GM08714 (cell line): ENCODE measurements around the gene PRR7.

Experiments
- H3K4me3 ChIP-seq: fragments of 200-500 bp; sonication (Bioruptor generic); 2 replicates; pipeline ENCODE4 v1.5.1; 2014; ENCODE audit warnings: mild to moderate bottlenecking, low read length, inconsistent platforms
- ZNF274 ChIP-seq: IDR thresholded peaks from 2 replicates; pipeline ENCODE4 v1.6.1; 2012; ENCODE audit warnings: mild to moderate bottlenecking, low read depth, low read length

Gene PRR7

GRCh38 chr5:177470759-177471536 lies 24.3 kb downstream of the PRR7 start:
- no peak for TF ChIP-seq ZNF274
- no peak overlapping the region for H3K4me3 ChIP-seq

DNA sequence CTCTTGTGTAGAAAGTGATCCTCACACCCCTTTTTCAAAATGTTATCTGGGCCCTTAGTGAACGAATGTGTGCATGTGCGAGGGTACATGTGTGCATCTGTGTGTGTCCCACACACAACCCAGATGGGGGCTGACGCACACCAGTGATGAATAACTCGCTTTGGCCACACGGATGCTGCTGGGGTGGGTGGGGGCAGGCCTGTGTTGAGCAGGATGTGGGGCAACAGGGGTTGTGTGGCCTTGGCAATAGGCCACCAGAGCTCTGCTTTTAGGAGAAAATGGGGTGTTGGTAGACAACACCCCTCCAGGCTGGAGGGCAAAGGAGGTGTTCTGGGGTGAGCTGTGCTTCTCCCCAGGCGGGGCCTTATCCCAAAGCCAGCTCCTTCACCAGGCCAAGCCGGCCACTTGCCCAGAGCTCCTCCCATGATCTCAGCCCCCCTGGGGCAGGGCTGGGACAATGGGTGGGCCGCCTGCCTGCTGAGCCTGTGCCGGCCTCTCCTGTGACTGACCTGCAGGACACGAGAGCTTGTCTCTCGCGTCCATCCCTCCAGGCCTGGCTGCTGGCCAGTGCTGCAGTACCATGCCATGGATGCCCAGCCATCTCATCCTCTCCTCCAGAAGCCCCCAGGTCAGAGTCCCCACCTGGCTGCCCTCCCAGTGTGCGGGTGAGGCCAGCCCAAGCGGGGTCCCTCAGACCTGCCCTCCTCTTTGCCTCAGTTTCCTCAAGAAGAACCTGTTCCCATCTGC lies 25.2 kb downstream of the PRR7 start:
- TF ChIP-seq ZNF274 = no peak
- H3K4me3 ChIP-seq = peak overlapping the region; percentile 66; the same call in 1 of the 2 replicates

DNA sequence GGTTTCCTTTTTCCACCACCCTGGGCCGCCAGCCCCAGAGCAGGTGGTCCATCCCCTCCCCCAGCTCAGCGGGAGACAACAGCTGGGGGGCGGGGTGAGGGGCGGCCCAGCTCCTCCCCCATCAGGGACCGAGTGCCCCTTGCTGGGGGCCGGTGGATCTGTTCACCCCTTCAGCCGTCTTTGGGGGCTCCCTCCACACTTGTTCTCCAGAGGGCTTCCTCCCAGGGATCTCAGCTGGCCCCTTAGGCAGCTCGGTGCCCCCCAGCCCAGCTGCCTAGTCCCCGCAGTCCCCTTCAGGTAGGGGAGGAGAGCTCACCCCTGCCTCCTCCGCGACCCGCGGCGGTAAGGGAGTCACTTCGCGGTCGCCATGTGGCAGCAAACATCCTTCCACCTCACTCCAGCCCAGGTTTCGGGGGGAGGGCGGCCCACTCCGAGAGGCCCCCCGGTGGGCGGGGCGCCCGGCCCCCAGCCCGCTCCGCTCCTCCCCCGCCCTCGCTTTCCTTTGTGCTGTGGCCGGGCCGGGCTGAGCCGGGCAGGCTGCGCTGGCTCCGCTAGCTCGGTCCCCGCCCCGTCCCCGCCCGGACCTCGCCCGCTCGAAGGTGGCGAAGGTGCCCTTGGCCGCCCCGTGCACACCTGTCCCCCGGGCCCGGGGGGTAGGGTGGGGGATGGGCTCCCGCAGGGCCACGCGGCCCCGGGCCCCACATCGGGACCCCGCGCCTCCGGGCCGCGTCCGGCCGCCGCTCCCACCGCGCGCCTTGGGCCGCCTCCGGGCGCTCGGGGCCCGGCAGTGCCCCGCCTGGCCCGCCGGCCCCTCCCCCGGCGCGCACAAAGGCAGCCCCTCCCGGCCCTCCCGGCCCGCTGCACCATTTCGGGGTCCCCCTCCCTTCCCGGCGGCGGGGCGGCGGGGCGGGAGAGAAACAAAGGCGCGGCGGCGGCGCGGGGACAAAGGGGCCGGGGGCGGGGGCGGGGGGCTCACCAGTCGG lies 26.1 kb downstream of the PRR7 start:
- peak overlapping the region; percentile 66 for H3K4me3 ChIP-seq
- no peak for TF ChIP-seq ZNF274

DNA sequence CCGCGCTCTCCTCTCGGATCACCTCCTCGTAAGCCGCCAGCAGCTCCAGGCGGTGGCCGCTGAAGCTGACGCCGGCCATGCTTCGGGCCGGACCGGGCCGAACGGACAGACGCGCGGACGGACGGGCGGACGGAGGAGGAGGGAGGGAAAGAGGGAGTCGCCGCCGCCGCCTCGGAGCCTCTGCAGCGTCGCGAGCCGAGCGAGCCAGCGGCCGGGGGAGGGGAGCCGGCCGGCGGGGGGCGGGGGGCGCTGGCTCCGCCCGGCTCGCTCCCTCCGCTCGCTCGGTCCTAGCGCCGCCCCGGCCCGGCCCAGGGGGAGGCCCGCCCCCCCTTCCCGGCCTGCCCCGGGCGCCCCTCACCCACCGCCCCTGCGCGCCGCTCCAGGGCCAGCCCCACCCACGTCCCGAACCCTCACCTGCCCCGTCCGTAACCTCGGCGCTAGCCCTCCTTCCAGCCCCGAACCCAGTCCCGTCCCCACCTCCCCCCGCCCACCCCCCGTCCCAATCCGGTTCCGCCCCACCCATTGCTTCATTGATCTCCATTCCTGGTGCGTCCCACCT lies 26.9 kb downstream of the PRR7 start, which contains the start of gene DBN1:
DBN1 (minus strand) TSS at position 192 of the 559 bp plus-strand sequence; CDS start at position 79, 113 bp downstream.
- no peak for TF ChIP-seq ZNF274
- H3K4me3 ChIP-seq = peak within 1 kb of the TSS; percentile 66

DNA sequence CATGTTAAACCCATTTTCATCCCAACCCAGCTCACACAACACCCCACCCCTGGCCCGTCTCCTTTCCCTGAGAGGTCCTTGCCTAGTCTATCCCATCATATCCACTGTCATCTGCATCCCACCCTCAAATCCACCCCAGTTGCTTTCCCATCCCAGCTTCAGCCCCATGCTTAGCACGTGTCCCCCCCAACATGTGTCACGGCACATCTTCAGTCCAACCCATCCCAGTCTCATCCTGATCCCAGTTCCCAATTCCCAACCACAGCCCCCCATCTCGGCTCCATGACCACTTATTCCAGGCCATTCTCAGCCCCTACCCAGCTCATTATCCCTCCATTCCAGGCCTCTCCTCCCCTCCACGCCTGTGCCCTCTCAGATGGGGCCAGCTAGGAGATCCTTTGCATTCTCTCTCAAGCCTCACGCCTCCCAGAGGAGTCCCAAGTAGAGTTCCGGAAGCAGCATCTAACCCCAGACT lies 27.4 kb downstream of the PRR7 start:
- no peak overlapping the region for H3K4me3 ChIP-seq

DNA sequence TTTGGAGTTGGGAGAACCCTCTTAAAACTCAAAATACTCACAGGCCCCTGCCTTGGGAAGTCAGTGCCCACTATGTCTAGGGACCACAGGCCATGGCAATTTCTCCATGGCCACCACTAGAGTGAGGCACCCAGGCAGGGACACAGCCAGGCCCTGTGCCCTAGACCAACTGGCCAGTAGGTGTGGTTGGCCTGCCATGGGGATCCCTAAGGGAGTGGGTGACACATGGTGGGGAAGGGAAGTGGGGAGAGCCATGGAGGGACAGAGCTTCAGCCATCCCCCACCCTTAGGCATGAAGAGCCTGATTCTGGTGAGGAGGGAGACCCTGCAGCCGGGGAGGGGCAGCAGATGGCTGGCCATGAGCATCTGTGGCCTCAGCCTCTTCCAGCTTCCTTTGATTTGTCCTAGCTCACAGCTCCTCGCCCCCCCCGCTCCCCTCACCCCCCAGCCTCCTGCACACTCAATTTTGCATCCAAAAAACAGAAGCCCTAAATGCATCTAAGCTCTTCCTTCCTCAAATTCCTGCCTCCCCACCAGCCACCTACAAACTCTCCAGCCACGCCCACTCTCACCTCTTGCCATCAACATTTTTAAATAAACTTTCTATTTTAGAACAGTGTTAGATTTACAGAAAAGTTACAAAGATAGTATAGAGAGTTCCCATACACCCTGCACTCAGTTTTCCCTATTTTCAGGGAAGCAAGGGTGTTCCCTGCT lies 28.4 kb downstream of the PRR7 start:
- TF ChIP-seq ZNF274 = no peak
- no peak overlapping the region for H3K4me3 ChIP-seq

More for the DNA sequence above, 27.4 kb downstream of the PRR7 start:
- TF ChIP-seq ZNF274 = no peak

DNA sequence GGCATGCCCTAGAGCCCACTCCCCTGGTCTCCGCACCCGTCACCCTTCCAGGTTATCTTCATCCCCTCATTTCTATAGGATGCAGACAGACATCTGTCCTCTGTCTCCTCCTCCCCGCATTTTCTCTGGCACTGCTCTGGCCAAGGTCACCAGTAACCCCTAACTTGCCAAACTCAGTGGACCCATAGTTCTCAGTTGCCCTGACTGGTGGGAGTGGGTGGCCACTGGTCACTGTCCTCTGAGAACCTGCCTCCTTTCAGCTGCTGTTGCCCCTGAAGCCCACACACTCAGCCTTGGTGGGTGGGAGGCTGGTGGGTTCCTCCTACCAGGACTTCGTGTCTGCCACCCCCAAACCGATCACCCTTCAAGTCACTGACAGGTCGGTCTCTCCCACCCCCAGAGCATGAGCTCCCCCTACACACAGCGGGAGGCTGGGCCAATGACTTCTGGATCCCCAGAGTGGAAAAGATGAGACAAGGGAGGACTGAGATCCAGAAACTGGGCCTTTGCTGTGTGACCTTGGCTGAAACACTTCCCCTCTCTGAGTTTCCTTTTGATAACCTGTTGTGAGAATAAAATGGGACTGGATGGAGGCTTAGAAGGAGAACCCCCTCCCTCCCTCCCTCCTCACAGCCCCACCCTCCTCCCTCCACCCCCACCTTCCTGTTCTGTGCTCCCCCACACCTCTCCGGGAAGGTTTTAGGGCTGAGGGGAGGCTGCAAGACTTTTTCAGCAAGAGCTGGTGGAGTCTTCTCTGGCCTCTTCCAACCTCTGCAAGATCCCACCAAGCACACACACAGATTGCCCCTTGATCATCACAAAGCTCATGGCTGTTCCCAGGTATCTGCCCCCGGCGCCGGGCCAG lies 29.2 kb downstream of the PRR7 start:
- TF ChIP-seq ZNF274 = no peak
- no peak overlapping the region for H3K4me3 ChIP-seq

DNA sequence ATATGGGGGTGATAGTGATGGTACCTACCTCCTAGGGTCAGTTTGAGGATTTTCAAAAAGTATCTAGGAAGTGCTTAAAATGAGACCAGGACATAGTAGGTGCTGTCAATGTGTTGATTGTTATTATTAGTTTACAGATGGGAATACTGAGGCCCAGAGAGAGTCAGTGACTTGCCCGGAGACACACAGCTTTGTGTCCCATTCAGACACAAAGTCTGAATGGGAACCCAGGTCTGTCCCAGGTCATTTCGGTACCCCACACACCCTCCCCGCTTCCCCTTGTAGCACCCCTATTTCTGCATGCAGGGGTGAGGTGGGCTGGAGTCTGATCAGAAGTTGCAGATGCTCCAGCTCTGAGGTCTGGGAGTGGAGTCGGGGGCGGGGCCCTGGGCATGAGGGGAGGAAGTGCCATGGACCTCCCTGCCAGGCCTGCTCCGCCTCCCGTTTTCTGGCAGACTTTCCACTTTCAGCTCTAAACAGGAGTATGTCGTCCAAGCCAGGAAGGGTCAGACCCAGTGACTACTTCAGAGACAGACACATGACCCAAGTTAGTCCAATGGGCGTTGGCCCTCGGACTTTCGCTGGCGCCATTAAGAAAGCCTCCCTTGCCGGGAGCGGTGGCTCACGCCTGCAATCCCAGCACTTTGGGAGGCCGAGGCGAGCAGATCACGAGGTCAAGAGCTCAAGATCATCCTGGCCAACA lies 30.1 kb downstream of the PRR7 start:
- TF ChIP-seq ZNF274 = no peak
- no peak overlapping the region for H3K4me3 ChIP-seq

DNA sequence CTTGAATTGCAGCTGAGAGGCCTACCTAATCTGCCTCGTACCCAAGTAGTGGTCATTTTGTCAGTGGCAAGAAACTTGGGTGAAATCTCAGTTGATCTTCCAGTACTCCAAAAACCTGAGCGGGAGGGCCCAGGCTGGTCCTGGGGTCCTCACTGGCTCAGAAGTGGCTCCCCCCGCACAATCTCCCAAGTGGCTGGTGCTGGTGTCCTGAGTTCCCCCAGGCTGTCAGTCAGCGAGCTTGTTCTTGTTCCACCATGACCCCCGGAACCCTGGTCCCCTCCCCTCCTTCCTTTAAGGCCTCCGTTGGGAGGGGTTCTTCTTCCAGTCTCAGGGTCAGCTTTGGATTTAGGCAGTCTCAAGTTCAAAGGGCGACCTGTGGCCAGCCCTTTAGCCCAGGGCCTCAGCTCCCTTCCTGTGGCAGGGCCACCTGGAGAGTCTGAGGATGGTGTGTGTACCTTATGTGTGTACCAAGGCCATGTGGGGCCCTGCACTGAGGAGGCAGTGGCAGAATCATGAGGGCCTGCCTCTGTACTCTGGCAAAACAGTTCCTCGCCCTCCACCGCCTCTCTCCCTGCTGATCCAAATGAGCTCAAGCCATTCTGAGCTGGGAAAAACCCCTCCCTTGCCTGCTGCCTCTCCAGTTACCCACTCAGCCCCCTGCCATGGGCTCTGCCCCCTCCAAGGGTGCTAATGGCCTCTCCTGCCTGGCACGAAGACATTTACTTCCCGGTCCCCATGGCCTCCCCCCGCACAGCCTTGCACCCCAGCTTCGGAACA lies 31.3 kb downstream of the PRR7 start:
- TF ChIP-seq ZNF274 = no peak
- H3K4me3 ChIP-seq = no peak overlapping the region

DNA sequence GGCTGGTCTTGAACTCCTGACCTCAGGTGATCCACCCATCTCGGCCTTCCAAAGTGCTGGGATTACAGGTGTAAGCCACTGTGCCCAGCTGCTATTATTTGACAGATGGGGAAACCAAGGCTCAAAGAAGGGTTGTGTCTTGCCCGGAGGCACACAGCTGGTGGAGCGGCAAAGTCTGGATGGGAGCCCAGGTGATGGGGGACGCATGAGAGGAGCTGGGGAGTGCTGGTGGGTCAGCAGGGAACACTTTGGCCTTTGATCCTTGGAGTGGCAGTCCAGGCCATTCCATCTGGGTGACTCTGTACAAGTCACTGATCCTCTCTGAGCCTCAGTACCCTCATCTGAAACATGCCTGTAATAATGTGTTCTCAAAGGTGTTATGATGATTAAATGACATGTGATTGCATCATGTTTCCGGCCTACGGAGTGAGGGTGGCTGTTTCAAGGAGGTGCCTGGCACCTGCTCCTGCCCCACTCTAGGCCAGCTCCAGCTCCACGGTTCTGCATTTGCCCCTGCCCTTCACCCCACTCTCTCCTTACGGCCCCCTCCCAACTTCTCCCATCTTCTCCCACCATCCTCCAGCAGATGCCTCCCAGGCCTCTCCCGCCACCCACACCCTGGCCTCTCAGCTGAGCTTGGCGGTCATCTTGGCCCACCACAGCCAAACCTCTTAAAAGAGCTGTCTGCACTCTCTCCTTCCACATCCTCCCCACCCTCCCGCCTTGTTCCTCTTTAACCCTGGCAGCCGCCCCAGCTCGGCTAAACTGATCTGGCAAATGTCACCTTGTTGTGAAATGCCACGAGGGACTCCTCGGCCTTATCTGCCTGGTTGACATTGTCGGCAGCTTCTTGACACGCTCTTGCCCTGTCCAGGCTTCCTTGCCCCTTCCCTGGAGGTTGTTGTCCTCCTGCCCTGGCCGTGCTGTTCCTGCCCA lies 32.4 kb downstream of the PRR7 start:
- TF ChIP-seq ZNF274 = no peak
- H3K4me3 ChIP-seq = no peak overlapping the region

- TF ChIP-seq ZNF274 = no peak
- H3K4me3 ChIP-seq = no peak overlapping the region
Measured at GRCh38 chr5:177479774-177480173, 33.2 kb downstream of the PRR7 start.
